GM11168 (cell line): ENCODE results near the gene ANAPC10.
"Not testable (repeated sequence)": the region's sequence is repeated elsewhere in the genome, so short reads cannot be mapped to it uniquely, and the experiment has no call there.

Experiments
- in situ Hi-C: fragments of 300-500 bp; cut with MboI; formaldehyde crosslinking; loops from one replicate; pipeline ENCODE4 v1.12.0; 2022; ENCODE audit warnings: low sequenced_read_pairs; ENCODE audit not compliant: unreplicated experiment

Gene ANAPC10, protein sequence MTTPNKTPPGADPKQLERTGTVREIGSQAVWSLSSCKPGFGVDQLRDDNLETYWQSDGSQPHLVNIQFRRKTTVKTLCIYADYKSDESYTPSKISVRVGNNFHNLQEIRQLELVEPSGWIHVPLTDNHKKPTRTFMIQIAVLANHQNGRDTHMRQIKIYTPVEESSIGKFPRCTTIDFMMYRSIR

DNA sequence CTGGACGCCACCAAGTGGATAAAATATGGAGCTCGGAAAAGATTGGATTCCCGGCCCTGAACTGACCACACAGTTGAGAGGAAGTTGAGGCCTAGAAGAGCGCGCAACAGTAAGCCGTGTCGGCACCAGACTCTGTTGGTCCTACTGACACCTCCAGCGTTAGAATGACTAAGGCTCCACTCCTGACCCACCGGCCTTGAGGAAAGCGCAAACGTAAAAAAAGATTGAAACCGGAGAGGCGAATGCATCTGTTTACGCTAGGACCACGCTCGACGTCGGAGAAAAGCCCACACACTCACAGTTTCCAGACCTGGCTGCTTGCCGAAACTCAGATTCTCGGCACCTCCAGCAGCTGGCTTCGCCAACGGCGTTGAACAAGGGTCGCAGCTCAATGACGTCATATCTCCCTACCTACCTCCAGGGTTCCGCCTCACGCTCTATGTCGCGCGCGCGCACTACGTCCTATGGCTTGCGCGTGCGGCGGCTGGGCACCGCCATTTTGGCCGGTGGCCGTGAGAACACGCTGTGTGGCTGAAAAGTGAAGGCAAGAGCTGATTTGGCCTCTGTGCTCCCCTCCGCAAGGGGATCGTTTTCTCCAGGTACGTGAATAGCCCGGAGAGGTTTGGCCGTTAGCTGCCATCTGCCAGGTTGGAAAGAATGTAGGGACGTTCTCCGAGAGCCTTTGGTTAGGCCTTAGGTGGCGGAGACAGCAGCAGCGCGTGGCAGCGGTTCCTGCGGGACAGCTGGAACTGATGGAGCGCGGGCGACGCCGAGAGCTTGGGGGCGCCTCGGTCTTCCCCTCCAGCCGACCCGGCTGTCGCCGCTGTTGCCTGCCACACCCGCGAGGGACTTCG, at the start of gene ANAPC10, which contains the start of gene ABCE1:
ANAPC10 (minus strand) TSS at position 376 of the 854 bp plus-strand sequence. CDS start 2,097 bp downstream, outside the sequence.
ABCE1 (plus strand) TSS at position 491 of the 854 bp plus-strand sequence. CDS start 6,102 bp downstream, outside the sequence.
- in situ Hi-C loops, result no loop called here

DNA sequence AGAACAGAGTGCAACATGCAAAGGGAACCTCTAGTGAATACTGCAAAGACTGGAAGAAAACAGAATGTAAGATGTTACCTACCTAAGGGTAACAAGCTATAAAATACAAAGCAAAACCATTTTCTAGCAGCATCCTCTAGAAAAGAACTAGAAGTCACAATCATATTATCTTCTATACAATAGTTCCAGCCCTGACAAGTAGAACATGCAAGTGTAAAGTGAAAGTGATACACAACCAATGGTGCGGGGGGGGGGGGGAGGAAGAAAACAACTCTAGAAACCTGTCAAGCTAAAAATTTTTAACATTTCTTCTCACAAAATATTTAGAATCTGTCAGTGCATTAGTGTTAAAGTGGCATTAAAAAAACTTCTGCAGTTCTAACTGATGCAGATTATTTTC, 38.2 kb upstream of the ANAPC10 start:
- in situ Hi-C loops, result not testable (repeated sequence)

DNA sequence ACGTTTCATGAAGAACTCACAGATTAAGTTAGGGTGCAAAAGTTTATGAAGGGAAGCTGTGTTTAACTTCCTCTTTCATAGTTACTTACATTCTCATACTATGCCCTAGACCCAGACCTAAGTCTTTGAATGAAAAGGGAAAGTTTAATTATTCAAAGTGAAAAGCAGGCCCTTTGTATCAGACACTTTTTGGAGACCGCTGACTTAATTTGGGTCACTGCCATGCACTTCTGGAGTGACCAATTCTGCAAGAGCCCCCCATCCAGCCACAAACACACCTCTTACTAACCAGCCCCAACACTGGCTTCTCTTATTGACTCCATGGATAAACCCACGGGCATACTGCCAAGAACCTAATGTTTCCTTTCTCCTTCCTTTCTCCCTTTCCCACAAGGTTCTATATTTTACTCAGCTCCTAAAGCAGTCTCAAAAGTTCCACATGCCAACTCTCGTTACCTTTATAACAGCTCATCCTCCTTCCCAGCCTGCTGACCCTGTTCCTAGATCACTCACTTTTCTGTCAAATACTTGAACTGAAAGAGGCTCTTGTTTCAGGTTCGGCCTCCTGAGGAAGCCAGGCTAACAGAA, 34.6 kb upstream of the ANAPC10 start:
- in situ Hi-C loops, result no loop called here

DNA sequence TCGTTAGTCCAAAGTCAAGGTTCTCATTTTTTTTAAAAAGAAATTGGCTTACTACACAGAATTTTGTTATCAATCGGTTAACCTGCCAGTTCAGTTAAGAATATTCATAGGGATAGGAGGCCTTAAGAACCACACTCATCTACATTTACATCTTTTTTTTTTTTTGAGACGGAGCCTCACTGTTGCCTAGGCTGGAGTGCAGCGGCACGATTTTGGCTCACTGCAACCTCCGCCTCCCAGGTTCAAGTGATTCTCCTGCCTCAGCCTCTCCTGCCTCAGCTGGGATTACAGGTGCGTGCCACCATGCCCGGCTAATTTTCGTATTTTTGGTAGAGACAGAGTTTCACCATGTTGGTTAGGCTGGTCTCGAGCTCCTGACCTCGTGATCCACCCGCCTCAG, 33.9 kb upstream of the ANAPC10 start:
- in situ Hi-C loops, result no loop called here

DNA sequence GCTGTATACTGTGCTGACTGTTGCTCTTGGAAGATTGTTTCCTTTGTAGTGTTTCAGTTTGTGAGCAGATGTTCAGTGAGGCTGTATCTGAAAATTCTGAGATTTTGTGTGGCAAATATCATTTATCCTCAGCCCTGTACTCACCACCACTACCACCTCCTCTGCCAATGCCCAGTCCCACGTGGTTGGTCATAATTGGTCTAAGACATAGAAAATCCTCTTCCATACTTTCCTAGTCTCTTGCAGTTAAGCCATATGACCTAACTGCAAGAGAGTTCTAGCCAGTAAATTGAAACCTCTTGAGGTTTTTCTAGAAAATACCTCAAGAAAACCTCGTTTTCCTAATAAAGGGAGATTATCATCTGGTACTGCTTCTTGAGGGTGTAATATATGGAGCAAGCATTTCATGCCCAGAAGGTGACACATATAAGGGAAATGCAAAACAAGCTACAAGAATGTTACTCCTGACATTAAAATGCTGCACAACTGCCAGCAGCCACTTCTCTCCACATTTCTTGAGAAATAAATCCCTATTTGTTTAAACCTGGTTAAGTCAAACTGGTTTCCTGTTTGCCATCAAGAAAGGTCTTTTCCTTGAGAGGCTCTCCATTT, 32.9 kb upstream of the ANAPC10 start:
- in situ Hi-C loops, result no loop called here

DNA sequence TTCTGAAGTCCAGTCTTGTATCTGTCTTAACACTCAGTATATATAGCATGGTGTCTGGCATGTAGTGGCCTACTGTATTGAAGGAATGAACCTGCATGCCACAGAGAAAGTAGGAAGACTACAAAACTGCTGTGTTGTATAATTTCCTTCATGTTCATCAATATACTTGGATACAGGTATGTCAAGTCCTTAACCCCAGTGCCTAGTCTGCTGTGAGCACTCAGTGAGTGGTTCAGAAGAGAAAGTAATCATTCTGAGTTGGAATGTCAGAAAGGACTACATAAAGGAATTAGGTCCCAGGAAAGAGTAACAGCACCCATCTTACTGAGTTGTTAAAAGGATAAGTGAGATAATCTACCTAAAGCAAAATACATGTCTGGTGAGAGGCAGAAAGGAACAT, 32.1 kb upstream of the ANAPC10 start:
- in situ Hi-C loops, result no loop called here

DNA sequence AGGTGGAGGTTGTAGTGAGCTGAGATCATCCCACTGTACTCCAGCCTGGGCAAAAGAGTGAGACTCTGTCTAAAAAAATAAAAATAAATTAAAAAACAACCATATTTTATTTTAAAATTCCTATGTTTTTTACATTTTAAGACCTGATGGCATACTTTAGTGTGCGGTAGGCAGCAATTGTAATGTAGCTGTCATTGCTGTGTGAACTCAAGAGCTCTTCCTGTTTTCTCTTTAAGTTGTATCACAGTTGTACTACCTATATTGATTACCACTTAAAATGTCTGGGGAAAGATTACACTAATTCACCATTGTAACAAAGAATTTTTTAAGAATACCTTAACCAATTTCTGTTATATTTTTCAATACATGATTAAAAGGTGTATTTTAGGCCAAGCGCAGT, 27.4 kb upstream of the ANAPC10 start:
- in situ Hi-C loops, result no loop called here

DNA sequence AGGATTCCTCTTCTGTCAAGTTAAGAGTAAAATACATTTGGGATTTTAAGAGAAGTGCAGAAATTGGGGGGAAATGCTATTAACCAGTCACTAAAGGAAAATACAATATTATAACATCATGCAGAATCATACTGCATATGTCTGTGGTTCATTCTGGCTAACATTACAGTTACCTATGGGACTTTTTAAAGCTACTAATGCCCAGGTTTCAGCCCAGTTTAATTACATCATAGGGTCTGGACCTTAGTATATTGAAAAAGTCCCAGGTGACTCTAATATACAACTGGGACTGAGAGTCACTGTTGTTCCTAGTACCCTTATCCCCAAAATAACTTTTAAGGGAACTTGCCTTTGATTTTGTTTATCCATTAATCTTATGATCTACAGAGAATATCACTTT, 10.1 kb upstream of the ANAPC10 start:
- in situ Hi-C loops, result no loop called here

DNA sequence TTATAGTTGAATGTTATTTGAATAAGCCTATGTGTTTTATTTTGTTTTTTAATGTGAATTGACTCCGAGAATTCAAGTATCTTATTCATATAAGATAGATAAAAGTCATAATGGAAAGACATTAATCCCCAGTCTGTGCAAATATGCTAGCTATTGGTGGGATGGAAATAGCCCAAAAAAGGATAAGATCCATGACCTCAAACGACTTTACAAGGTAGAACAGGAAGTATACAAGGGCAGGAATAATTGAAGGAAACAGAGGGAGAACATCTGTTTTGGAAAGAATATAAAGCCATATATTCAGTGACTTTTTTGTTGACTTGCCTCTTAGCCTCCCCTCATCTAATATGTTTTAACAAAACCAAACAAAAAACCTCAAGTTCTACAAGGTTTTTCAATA, 9.1 kb upstream of the ANAPC10 start:
- in situ Hi-C loops, result no loop called here

DNA sequence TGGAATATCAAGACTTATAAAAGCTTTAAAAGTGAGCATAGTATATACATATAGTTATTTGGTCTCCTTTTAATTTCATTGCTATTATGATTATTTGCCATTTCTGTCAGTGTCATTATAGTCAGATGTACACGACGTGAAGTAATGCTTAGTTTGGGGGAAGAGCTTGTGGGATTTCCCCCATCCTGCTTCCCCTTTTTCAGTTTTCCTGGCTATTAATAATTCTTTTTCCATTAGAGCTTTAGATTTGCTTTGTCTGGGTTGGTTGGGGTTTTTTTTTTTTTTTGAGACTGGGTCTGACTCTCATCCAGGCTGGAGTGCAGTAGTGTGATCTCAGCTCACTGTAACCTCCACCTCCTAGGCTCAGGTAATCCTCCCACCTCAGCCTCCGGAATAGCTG, 5.5 kb upstream of the ANAPC10 start:
- in situ Hi-C loops, result no loop called here

DNA sequence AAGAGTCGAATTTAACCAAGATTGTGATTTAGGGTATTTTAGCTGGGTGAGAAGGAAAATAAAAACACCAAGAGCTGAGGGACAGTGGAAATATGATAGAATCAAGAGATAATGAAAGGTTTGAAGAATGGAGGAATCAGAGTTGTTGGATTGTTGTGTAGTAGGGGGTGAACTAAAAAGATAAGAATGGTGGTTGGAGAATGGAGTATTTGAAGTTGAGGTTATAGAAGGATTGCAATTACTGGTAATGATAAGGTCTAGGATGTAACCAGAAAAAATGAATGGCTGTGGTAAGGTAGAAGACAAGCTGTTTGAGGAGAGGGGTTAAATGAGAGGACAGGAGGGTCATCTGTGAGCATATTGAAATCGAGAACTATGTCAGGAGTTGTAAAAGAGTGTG, 4.6 kb upstream of the ANAPC10 start:
- in situ Hi-C loops, result no loop called here

DNA sequence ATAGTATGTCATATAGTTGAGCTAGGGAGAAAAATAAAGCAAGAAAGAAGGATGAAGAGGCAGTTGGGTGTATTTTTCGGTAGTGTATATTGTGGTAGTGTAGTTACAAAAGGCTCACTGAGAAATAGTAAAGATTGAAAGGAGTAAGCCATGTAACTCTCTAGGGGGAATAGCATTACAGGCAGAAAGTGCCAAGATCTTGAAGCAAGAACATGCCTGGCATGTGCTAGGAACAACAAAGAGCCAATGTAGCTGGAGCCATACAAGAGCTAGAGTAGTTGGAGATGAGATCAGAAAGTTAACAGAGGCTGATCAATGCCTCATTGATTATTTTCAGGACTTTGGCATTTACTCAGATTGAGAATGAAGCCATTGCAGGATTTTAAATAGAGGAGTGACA, 3.1 kb upstream of the ANAPC10 start:
- in situ Hi-C loops, result no loop called here

DNA sequence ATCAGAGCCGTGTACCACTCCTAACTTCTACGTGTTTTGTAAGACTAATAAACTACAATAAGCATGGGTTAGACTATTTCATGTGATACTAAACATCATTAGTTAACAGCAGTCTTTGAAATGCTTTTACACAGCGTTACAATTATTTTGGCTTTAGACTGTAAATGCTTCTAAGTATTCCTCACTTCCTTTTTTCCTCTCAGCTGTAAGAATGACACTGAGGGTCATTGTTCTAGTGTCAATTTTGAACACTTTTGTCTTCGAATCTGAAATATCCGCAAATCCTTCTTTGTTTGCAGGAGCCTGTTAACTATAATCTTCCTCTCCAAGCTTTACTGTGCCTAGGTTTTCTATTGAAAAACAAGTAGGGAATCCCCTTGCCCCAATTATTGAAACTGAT, 1.7 kb upstream of the ANAPC10 start:
- in situ Hi-C loops, result no loop called here

DNA sequence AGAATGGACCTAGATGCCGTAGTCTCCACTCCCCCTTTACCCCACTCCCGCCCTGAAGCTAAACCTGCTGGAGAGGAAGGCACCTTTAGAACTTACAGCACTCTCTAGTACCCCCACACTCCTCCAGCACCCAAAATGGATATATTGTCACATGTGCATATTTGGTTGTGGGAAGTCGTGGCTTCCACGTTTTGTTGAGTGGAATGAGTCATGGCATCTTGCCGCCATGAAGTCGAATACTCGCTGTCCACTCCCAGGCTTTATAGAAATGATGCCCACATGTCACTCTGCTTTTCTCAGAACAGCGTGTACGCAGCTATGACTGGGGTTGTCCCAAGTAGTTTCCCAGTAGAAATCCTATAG, 660 bp upstream of the ANAPC10 start:
- in situ Hi-C loops, result no loop called here

DNA sequence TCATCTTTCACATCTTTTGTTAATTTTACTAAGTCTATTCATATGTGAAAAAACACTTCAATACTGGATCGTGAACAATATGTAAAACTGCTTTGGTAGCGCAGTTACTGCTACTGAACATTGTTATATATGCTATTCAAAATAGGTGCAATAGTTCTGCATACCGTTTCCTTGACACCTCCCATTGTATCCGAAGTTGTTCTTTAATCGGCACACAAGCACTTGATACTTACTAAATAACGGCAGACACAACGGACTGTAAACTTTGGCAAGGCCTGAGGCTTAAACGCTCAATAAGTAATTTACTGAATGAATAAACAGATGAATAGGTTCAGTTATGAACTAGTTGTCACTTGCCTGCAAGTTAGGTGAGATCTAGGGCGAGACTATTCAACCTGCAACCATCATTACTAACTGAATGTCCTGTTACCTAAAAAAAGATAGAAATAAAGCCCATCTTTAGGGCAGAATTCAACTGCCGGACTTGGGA, 620 bp downstream of the ANAPC10 start:
- in situ Hi-C loops, result no loop called here

DNA sequence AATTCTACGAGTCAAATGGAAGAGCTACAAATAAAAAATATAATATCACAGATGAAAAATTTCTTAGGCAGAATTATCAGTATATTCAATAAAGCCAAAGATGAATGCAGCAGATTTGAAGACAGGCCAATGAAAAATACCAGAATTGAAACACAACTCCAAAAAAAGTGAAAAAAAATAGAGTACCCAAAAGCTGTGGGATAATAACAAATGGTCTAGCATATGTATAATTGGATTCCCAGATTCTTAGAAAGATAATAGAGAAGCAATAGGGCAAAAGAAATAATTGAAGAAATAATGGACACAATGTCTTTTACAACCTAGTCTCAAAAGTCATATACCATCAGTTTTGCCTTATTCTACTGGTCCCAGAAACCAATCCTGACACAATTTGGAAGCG, 4.4 kb downstream of the ANAPC10 start:
- in situ Hi-C loops, result no loop called here

DNA sequence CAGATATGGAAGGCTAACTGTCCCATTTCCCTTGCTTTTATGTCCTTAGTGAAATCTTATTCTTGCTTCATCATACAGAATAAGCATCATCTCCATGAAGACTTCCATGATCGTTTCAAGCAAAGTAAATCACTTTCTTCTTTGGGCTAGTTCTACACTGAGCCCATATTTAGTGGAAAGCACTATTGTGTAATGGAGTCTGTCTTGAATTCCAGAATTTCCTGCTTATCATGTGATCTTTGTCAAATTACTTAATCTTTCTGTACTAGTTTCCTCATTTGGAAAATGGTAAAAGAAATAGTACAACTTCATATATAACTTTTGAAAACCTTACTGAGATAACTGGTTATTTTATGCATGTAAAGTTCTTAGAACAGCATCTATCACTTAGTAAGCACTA, 7.6 kb downstream of the ANAPC10 start:
- in situ Hi-C loops, result no loop called here

DNA sequence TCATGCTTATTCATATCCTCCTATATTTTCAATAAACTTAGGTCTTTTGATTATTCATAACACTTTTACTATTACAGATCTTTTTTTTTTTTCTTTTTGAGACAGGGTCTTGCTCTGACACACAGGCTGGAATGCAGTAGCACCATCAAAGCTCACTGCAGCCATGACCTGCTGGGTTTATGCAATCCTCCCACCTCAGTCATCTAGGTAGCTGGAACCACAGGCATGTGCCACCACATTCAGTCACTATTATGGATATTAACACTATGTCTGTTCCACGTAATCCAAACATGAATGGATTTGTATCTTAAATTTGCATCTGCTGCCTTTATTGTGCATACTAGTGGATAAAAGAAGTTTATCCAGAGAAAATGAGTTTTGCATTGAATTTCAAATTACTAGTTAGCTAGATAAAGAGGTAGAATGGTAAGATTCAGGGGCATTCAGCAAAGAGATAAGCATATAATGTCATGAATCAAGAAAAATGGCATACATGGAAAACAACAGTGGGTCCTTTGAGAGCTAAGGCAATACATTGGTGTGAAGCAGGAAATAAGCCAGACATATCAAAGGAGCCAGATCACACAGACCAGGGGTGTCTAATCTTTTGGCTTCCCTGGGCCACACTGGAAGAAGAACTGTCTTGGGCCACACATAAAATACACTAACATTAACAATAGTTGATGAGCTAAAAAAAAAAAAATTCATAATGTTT, 13.9 kb downstream of the ANAPC10 start:
- in situ Hi-C loops, result no loop called here

DNA sequence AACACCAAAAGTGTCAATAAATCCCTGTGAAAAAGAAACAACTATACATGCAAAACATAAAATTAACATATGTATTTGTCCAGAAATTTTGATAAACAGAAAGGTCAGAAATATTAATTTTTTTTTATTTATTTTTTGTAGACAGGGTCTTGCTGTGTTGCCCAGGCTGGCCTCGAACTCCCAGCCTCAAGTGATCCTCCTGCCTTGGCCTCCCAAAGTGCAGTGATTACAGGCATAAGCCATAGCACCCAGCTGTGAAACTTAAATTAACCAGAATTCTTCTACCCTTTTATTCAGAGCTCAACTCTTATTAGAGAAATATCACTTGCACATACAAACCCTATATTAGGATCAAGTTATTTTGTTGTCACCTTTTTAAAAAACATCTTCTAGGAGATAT, 16.2 kb downstream of the ANAPC10 start:
- in situ Hi-C loops, result no loop called here

DNA sequence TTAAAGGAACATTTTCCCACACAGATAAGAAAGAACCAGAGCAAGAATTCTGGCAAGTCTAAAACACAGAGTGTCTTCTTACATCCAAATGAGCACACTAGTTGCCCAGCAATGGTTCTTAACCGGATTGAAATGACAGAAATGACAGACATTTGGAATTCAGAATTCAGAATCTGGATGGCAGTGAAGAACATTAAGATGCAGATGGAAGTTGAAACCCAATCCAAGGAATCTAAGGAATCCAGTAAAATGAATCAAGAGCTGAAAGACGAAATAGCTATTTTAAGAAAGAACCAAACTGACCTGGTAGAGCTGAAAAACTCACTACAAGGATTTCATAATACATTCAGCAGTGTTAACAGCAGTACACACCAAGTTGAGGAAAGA, 21.5 kb downstream of the ANAPC10 start:
- in situ Hi-C loops, result no loop called here
